ENCODE data around the gene ANKRD35. TPM values are rescaled to one million over a fixed set of nuclear protein-coding genes. Genes with fewer than 3 reads are reported as not detected.

ANKRD35 gene
- total and polyA plus RNA-seq, 9 of the 15 experiments (the other 6 are each of a cell fraction or from before 2014, with no cell fraction given) = 0.07 to 0.14 (median 0.07) TPM; not detected in 5

DNA sequence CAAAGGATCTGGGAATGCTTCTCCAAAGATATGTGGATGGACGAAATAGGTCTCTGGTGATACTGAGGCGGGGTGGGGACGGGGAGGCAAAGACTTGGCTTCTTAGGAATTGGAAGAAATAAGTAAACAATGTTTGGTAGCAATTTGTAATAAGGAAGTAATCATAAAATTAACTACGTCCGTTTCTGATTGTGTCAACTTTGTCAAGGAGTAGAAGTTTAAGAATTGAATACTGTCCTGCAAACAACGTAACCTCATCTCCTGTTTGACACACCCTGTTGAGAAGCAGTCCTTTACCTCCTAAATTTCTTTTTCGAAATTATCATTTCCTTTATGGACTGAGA, 61.2 kb downstream of the ANKRD35 start:
- Histone ChIP-seq H2AFZ (ENCODE audit: low read depth, low read length) (peak overlapping the region; percentile 95), H3K9me1 (ENCODE audit: control insufficient read depth, insufficient read depth, low read length) (no peaks in the 10 kb centered on the region), H3K4me2 (ENCODE audit: insufficient read depth, low read length) (peak overlapping the region; percentile 99), H4K20me1 (replicated peaks; ENCODE audit: control insufficient read depth, insufficient read depth, low read length) (no peaks in the 10 kb centered on the region), H3K36me3 (ENCODE audit: control insufficient read depth, insufficient read depth, low read length) (peaks cover 38% of the 10 kb centered on the region), H3K27me3 (ENCODE audit: control insufficient read depth in 2 of 2, insufficient read depth in 2 of 2, low read length in 2 of 2) (no peaks in the 10 kb centered on the region), H3K9me3 (replicated peaks; ENCODE audit: control insufficient read depth, insufficient read depth, low read depth, low read length) (no peaks in the 10 kb centered on the region), H3K79me2 (ENCODE audit: control insufficient read depth, insufficient read depth, low read length) (peaks cover 33% of the 10 kb centered on the region), H3K27ac (ENCODE audit: extremely low read depth, low read depth, low read length) (peak overlapping the region; percentile 92), H3K9ac (ENCODE audit: insufficient read depth in 1 of 2, low read depth in 2 of 2, low read length in 2 of 2) (peak overlapping the region; percentile 96 to 99), H3K4me1 (replicated peaks in 1 of 2; ENCODE audit: control insufficient read depth in 2 of 2, insufficient read depth in 2 of 2, low read length in 2 of 2) (peaks cover 8 to 20% of the 10 kb centered on the region in 2 experiments), H3K4me3 (peak overlapping the region; percentile 77)
- ChIA-PET POLR2A (interaction anchor here (0.6 to 2.4 kb wide), 9 partner anchors 14 to 359 kb away, joined by 3 to 8 read pairs (median 4); partner anchors contain the start of gene NUDT17), CTCF (ENCODE audit: low intra/inter-chr PET ratio) (no interaction called here)
- in situ Hi-C loops (cut with MboI) (no loop called here), intact Hi-C loops (cut with micrococcal nuclease) (loop anchor here (10.0 kb wide), 1 partner anchor 80 kb away; no protein-coding TSS in a partner anchor)
- WGBS (ENCODE audit: insufficient coverage, low coverage, missing lambda C conversion rate) = under 1% methylated on average over 7 of the region's 7 CpGs
- peak in 1 of 4 experiments; percentile 15 for DNase-seq (ENCODE audit: extremely low read depth in 1 of 4, low spot score in 3 of 4)
- no peak for ATAC-seq
- BruUV-seq (replicated peaks) = TSS peak; percentile 63
- no peak for FAIRE-seq
- TF ChIP-seq, protein P1, sequence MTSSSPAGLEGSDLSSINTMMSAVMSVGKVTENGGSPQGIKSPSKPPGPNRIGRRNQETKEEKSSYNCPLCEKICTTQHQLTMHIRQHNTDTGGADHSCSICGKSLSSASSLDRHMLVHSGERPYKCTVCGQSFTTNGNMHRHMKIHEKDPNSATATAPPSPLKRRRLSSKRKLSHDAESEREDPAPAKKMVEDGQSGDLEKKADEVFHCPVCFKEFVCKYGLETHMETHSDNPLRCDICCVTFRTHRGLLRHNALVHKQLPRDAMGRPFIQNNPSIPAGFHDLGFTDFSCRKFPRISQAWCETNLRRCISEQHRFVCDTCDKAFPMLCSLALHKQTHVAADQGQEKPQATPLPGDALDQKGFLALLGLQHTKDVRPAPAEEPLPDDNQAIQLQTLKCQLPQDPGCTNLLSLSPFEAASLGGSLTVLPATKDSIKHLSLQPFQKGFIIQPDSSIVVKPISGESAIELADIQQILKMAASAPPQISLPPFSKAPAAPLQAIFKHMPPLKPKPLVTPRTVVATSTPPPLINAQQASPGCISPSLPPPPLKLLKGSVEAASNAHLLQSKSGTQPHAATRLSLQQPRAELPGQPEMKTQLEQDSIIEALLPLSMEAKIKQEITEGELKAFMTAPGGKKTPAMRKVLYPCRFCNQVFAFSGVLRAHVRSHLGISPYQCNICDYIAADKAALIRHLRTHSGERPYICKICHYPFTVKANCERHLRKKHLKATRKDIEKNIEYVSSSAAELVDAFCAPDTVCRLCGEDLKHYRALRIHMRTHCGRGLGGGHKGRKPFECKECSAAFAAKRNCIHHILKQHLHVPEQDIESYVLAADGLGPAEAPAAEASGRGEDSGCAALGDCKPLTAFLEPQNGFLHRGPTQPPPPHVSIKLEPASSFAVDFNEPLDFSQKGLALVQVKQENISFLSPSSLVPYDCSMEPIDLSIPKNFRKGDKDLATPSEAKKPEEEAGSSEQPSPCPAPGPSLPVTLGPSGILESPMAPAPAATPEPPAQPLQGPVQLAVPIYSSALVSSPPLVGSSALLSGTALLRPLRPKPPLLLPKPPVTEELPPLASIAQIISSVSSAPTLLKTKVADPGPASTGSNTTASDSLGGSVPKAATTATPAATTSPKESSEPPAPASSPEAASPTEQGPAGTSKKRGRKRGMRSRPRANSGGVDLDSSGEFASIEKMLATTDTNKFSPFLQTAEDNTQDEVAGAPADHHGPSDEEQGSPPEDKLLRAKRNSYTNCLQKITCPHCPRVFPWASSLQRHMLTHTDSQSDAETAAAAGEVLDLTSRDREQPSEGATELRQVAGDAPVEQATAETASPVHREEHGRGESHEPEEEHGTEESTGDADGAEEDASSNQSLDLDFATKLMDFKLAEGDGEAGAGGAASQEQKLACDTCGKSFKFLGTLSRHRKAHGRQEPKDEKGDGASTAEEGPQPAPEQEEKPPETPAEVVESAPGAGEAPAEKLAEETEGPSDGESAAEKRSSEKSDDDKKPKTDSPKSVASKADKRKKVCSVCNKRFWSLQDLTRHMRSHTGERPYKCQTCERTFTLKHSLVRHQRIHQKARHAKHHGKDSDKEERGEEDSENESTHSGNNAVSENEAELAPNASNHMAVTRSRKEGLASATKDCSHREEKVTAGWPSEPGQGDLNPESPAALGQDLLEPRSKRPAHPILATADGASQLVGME (CRISPR knock-in tag; IDR thresholded peaks at IDR 0.05) = no peak
- TF ChIP-seq BCOR (IDR thresholded peaks at IDR 0.05) (no peak), MEF2D (tag; conservative IDR thresholded peaks at IDR 0.05; ENCODE audit: low read depth) (no peak), LCOR (CRISPR knock-in tag; IDR thresholded peaks at IDR 0.05) (peak; percentile 7; the same call in 1 of the 2 replicates), THRAP3 (IDR thresholded peaks at IDR 0.05; ENCODE audit: borderline replicate concordance) (peak; percentile 22; the same call in 1 of the 2 replicates), SAP30 (IDR thresholded peaks at IDR 0.05; ENCODE audit: borderline replicate concordance, insufficient read depth, low read depth, low read length, poor library complexity, severe bottlenecking) (peak; percentile 8), ARID2 (IDR thresholded peaks at IDR 0.05) (0 out of 2 replicates have a peak, but pooled peaks have one; percentile 28), SMARCE1 (IDR thresholded peaks at IDR 0.05) (0 out of 2 replicates have a peak, but pooled peaks have one; percentile 8), POU5F1 (IDR thresholded peaks at IDR 0.05; ENCODE audit: borderline replicate concordance, low read depth, low read length, partially characterized antibody) (no peak), DIDO1 (tag; IDR thresholded peaks at IDR 0.05; ENCODE audit: low read depth) (no peak)
- TF ChIP-seq, protein P2, sequence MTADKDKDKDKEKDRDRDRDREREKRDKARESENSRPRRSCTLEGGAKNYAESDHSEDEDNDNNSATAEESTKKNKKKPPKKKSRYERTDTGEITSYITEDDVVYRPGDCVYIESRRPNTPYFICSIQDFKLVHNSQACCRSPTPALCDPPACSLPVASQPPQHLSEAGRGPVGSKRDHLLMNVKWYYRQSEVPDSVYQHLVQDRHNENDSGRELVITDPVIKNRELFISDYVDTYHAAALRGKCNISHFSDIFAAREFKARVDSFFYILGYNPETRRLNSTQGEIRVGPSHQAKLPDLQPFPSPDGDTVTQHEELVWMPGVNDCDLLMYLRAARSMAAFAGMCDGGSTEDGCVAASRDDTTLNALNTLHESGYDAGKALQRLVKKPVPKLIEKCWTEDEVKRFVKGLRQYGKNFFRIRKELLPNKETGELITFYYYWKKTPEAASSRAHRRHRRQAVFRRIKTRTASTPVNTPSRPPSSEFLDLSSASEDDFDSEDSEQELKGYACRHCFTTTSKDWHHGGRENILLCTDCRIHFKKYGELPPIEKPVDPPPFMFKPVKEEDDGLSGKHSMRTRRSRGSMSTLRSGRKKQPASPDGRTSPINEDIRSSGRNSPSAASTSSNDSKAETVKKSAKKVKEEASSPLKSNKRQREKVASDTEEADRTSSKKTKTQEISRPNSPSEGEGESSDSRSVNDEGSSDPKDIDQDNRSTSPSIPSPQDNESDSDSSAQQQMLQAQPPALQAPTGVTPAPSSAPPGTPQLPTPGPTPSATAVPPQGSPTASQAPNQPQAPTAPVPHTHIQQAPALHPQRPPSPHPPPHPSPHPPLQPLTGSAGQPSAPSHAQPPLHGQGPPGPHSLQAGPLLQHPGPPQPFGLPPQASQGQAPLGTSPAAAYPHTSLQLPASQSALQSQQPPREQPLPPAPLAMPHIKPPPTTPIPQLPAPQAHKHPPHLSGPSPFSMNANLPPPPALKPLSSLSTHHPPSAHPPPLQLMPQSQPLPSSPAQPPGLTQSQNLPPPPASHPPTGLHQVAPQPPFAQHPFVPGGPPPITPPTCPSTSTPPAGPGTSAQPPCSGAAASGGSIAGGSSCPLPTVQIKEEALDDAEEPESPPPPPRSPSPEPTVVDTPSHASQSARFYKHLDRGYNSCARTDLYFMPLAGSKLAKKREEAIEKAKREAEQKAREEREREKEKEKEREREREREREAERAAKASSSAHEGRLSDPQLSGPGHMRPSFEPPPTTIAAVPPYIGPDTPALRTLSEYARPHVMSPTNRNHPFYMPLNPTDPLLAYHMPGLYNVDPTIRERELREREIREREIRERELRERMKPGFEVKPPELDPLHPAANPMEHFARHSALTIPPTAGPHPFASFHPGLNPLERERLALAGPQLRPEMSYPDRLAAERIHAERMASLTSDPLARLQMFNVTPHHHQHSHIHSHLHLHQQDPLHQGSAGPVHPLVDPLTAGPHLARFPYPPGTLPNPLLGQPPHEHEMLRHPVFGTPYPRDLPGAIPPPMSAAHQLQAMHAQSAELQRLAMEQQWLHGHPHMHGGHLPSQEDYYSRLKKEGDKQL (CRISPR knock-in tag; IDR thresholded peaks at IDR 0.05; ENCODE audit: borderline replicate concordance) = no peak
